IMR-90 (cell line): ENCODE measurements around the gene PGGHG.
"Not testable (repeated sequence)": the region's sequence is repeated elsewhere in the genome, so short reads cannot be mapped to it uniquely, and the experiment has no call there.

Experiments
- CEBPB ChIP-seq: IDR thresholded peaks from 2 replicates; pipeline ENCODE4 v1.6.1; 2012; ENCODE audit warnings: low read depth, low read length, improper control_type of control experiment
- CTCF ChIP-seq: conservative IDR thresholded peaks from 2 replicates; pipeline ENCODE4 v1.5.1; 2012; ENCODE audit warnings: mild to moderate bottlenecking, low read depth, low read length, improper control_type of control experiment
- FOS ChIP-seq: fragments of 150-350 bp; IDR thresholded peaks from 2 replicates; pipeline ENCODE4 v1.6.1; 2016; ENCODE audit warnings: low read depth, low read length
- MAZ ChIP-seq: IDR thresholded peaks from 2 replicates; pipeline ENCODE4 v1.6.1; 2012; ENCODE audit warnings: low read depth, mild to moderate bottlenecking, low read length, improper control_type of control experiment, moderate library complexity, borderline replicate concordance
- MXI1 ChIP-seq: IDR thresholded peaks from 2 replicates; pipeline ENCODE4 v1.6.1; 2012; ENCODE audit warnings: low read depth, mild to moderate bottlenecking, low read length, moderate library complexity, borderline replicate concordance
- RCOR1 ChIP-seq: IDR thresholded peaks from 2 replicates; pipeline ENCODE4 v1.6.1; 2012; ENCODE audit warnings: mild to moderate bottlenecking, low read length, improper control_type of control experiment; ENCODE audit not compliant: insufficient replicate concordance
- RFX5 ChIP-seq: IDR thresholded peaks from 2 replicates; pipeline ENCODE4 v1.8.0; 2012; ENCODE audit warnings: low read depth, mild to moderate bottlenecking, low read length, moderate library complexity
- SMC3 ChIP-seq: fragments of 150-350 bp; IDR thresholded peaks from 2 replicates; pipeline ENCODE4 v1.6.1; 2016; ENCODE audit warnings: low read depth, mild to moderate bottlenecking, antibody characterized with exemption, low read length, moderate library complexity

- not testable (repeated sequence) for TF ChIP-seq MAZ, RCOR1, CTCF, SMC3, CEBPB, FOS, MXI1, RFX5
Measured at GRCh38 chr11:309979-310572, 21.1 kb downstream of the PGGHG start.
